KOPT-K1 (cell line): Measurements from ENCODE around the gene CTBP2.

Experiments
- H3K27ac ChIP-seq: fragments of 200-600 bp; sonication (generic); 2 replicates; pipeline ENCODE4 v1.5.1; 2016; ENCODE audit warnings: antibody characterized with exemption, mild to moderate bottlenecking, low read depth, low read length; ENCODE audit not compliant: poor library complexity, severe bottlenecking
- H3K36me3 ChIP-seq: fragments of 200-600 bp; sonication (generic); 2 replicates; pipeline ENCODE4 v1.5.1; 2017; ENCODE audit warnings: antibody characterized with exemption, mild to moderate bottlenecking, low read length, moderate library complexity; ENCODE audit not compliant: insufficient read depth
- H3K9me3 ChIP-seq: fragments of 200-600 bp; sonication (generic); 2 replicates; pipeline ENCODE4 v1.5.1; 2017; ENCODE audit warnings: antibody characterized with exemption, low read length, mild to moderate bottlenecking; ENCODE audit not compliant: insufficient read depth, poor library complexity, severe bottlenecking

The CTBP2 gene

DNA sequence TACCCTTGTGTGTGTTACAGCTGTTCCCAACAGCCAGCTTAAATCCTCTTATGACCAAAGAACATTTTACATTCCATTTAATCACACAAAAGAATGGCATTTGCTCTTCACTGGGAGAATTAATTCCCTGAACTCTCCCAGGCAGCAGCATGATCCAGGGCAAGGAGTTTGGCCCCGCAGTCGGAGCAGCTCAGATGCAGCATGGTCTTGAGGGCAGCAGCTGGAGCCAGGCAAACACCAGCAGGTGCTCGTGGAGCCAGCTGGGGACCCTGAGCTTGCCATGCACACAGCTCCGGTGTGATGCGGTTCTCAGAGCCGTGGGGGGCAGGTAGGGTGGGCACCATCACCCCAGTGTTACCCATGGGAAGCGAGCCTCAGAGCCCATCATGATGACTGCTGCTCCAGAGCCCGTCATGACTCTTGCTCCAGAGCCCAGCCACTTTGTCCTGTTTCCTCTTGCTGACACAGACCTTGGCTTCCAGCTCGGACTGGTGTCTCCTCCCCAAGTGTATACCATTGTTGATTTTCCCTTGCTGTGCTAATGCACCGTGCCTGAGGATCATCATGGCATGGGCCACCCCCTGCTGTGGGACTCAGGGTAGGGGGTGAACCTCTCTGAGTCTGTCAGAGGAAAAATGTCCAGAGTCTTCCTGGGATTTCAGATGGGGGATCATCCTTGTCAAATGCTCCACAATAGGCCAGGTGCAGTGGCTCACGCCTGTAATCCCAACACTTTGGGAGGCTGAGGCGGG lies 142.6 kb downstream of the CTBP2 start:
- Histone ChIP-seq H3K27ac (no peak overlapping the region), H3K36me3 (no peaks in the 10 kb centered on the region), H3K9me3 (peaks cover 10% of the 10 kb centered on the region)

DNA sequence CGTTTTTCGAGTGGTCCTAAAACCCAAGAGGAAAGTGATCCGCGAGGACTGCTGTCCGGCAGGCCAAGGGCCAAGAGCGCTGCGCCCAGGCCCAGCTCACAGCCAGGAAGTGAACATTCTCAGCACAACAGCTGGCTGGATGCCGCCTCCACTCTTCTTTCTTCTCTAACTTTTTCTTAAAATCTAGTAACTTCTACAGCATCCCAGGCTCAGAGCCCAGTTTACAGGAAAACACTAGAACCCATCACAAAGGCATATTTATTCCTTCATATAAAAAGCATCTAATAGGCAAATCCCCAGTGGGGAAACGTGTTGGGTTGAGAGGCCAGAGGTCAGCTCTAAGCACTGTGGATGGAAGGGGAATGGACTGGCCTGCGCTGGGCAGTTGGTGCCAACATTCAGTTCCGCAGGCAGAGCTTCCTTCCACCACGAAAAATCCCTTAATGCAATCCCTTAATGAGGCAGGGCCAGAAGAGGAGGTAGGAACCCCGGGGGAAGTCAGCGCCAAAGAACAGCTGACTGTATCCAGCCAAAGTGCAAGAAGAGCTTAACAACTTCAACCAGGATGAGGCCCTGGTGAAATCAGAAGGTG lies 143.7 kb downstream of the CTBP2 start:
- Histone ChIP-seq H3K36me3 (no peaks in the 10 kb centered on the region), H3K9me3 (peaks cover 10% of the 10 kb centered on the region), H3K27ac (no peak overlapping the region)

DNA sequence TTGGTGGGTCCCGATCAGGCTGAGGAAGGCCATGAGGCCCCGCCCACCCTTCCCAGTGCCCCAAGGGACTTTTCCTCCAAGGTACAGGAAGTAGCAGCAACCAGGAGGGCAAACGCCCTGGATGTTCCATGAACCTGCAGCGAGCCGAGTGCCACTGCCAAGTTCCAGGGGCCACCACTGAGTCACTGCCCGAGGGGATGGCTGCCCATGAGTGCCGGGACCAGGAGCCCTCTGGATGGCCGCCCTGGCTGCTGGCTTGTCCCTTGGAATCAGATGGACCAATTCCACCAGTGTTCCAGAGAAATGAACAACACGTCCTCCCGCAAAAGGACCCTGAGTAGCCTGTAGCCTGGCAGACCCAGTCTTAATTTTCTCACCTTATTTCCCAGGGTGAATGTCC lies 144.2 kb downstream of the CTBP2 start:
- Histone ChIP-seq H3K27ac (no peak overlapping the region), H3K9me3 (peaks cover 10% of the 10 kb centered on the region), H3K36me3 (no peaks in the 10 kb centered on the region)

DNA sequence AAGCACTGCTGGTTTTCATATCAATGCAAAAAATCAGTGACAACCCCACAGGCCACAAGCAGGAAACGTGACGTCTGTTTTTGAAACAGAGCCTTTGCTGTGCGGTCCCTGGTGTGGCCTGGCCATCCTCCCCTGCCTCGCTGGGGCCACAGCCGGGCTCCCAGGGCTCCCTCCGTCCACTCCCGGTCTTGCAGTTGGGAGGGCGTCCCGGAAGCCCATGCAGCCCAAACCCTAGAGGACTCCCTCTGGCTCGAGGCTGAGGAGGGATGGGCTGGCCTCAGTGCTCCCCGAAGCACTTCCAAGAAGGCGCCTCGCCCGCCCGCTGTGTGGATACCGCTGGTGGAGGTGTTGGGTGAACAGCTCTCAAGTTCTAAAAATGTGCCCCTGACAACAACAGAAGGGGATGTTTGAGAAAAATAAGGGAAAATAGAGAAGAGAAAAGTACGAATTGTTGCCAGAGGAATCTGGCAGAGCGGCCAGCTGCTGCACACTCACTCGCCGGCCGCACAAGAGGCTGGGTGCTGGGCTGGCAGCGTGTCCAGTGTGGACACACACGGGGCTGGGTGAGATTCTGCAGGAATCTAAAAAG lies 144.9 kb downstream of the CTBP2 start:
- Histone ChIP-seq H3K36me3 (no peaks in the 10 kb centered on the region), H3K9me3 (peaks cover 10% of the 10 kb centered on the region), H3K27ac (no peak overlapping the region)

DNA sequence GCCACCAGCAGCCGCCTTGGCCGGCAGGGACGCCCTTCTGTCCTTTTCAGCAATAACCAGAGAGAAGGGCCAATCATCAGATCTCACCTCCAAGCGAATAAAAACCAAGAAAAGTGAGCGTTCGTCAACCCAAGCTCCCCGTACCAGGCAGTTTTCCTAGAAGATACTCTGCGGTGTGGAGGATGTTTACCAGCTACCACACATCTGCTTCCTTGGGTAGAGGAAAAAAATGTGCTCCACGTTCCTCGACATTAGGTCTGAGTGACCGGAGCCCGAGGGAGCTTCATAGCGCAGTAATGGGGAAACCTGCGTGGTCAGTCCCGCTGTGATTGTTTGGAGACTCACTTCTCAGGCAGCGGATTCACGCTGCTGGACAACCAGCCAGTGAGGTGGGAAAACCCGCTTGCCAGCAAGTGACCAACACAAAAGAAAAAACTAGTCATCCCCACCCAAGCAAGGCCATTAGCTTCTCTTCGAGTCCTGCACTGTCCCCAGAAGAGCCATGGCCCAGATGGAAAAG lies 145.5 kb downstream of the CTBP2 start:
- Histone ChIP-seq H3K36me3 (no peaks in the 10 kb centered on the region), H3K9me3 (peaks cover 10% of the 10 kb centered on the region), H3K27ac (no peak overlapping the region)

DNA sequence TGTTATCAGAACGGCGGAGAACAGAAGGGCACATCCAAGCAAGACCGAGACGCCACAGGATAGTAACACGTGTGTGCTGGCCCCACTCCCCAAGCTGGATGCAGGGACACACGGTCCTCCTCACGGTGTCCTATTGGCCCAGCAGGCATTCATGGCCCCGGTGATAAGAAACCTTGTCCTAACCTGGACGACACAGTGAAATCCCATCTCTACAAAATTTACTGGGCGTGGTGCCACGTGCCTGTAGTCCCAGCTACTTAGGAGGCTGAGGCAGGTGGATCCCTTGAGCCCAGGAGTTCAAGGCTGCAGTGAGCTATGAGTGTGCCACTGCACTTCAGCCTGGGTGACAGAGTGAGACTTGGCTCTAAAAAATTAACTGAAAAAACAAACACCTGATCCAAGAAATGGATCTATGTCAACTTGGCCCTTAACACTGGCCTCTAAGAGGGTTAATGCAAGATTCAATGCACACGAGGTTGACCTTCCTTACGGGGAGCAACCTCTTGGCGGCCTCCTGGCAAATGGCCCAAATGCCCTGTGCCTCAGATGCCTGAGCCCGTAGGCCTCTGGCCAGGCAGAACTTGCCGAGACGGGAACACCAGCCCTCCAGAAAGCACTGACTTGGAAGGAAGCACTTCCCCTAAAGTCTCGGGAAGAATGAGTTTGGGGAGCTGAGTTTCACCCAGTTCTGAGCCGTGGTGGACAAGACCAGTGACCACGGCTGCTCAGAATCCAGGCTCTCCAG lies 146.1 kb downstream of the CTBP2 start:
- H3K36me3 ChIP-seq: no peaks in the 10 kb centered on the region
- no peak overlapping the region for H3K27ac ChIP-seq
- peaks cover 4% of the 10 kb centered on the region for H3K9me3 ChIP-seq

DNA sequence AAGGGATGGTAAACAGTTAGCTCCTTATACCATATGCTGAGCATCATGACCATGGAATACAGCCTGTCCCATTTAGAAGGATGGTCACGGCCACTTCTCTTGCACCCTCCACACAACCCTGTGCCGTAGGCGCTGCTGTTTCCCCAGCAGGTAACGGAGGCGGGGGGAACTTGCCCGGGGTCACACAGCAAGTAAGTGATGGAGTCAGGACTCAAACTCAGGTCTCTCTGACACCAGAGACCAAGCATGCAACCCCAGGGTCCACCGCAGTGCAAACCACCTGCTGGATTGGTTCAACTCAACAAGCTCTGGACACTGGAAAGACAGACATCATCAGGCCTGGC lies 146.9 kb downstream of the CTBP2 start:
- no peaks in the 10 kb centered on the region for H3K36me3 ChIP-seq
- H3K27ac ChIP-seq: no peak overlapping the region
- no peaks in the 10 kb centered on the region for H3K9me3 ChIP-seq

DNA sequence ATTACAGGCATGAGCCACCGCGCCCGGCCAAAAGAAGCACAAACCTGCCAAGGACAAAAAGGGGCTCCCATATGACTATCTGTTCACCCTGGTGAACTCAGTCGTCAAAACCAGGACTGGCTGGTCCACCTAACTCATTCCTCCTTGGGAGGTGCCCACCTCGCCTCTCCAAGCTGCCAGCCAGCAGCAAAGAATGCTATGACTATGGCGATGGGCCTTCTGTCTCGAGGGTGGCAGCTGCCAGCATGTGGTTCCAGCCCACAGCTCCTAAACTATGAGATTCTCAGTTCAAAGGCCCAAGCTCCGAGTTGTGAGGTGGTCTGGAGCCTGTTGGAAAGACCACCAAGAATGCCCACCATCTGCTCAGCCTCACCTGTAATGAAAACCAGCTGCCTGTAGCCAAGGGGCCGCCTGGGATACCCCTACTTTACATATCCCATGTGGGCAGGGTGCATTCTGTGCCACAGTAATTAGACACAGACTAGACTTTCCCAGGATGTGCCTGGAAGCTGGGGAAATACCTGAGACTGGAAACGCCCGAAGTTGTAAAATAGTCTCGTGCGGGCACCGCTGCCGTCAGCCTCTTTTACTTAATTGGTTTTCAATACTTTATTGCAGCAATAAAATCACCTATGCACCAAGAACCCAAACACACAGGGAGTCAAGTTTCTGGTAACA lies 147.4 kb downstream of the CTBP2 start:
- no peaks in the 10 kb centered on the region for H3K36me3 ChIP-seq
- no peaks in the 10 kb centered on the region for H3K9me3 ChIP-seq
- no peak overlapping the region for H3K27ac ChIP-seq

DNA sequence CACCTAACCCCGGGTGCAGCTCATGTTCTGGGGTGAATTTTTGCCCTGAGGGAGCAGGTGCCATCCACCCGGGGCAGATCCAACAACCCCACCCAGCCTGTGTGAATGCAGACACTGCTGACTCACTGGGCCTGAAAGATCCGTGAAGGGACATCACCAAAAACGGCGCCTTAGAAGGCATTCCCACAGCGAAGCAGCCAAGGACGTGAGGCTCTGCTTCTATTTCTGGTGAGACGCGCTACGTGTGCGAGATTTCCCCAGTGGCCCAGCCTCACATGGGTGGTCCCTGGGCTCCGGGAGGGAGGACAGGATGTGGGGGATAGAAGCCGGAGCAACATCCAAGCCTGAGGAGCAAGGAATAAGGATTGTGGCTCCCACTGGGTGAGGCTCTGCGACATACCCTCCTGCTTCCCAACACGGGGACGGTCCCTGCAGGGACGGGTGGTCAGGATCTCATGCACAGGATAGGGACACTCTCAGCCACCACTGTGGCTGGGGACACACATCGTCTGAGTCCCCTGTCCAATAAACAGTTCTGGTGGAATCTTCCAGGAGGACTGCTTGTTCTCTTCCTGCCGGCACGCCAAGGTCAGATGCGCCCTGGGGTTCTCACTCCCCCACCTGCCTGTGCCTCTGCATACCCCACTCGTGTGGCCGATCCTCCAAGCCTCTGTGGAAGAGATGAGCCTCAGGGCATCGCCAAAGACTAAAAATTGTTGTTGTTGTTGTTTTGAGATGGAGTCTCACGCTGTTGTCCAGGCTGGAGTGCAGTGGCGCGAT lies 148.2 kb downstream of the CTBP2 start:
- Histone ChIP-seq H3K36me3 (no peaks in the 10 kb centered on the region), H3K9me3 (no peaks in the 10 kb centered on the region), H3K27ac (no peak overlapping the region)

DNA sequence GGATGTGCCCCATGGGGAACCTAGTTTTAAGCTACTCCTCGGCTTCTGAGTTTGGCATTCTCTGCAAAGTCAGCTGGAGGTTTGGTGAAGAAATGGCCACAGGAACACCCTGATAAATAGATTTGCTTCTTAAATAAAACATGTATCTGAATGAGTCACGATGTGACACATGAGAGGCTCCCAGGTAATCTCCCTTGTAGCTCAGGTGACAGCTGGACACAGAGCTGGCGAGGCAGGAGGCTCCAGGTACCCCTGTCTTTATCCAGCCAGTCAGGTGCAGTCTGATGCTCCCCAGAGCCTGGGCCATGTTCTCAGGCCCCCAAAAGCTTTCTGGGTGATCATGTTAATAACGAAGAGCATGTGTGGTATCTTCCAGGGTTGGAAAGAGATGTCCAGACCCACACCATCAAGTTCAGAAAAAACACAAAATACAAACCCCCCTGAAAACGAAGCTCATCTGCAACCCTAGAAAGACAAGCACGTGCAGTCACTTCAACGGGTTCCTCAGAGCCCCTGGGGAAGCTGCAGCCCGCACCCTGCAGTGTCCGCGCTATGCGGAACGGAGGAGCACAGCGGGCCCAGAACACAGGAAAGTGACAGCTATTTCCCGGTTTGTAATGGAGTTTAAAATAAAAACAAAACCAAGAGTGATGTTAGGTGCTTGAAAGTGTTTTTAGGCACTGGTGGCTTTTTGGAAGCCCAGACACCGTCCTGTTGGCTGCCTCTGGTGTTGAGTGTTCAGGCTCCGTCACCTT lies 149.0 kb downstream of the CTBP2 start:
- Histone ChIP-seq H3K9me3 (no peaks in the 10 kb centered on the region), H3K27ac (no peak overlapping the region), H3K36me3 (no peaks in the 10 kb centered on the region)

DNA sequence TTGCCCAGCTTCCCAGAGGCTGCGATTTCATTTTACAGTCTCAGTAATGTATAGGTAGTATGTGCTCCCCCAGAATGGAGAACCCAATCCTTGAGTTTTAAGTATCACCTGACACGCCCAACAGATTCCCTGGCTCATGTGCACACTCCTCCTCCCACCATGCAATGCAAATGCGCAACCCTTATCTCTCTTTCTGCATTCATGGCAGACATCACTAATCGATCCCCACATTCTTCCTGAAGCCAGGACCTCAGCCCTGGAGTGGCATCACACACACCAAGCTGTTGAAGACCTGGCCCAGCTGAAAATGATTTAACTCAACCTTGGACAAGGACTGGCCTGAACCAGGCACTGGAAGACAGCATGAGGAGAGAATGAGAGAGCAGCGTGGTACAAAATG lies 150.0 kb downstream of the CTBP2 start:
- H3K27ac ChIP-seq: no peak overlapping the region
- H3K36me3 ChIP-seq: no peaks in the 10 kb centered on the region
- no peaks in the 10 kb centered on the region for H3K9me3 ChIP-seq

DNA sequence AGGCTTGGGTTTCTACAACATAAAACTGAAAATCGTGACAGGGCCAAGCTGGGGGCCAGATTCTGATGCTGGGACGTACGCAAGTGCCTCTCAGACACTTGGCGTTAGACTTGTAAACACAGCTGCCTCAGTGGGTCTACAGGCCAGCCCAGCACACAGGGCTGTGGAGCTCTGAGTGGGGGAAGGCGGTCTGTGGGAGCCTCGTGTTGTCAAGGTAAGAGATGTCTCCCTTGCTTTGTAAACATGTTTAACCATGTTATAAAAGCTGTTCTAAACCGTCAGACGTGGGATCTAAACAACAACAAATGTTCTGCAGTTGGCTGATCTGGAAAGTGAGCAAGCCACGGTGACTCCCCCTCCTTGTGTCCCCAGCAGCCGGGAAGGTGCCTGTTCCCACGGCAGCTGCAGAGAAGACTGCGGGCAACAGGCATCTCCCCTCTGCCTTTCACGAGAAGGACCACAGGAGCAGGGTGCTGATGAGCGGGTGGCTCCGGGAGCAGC lies 150.7 kb downstream of the CTBP2 start:
- H3K36me3 ChIP-seq: no peaks in the 10 kb centered on the region
- H3K27ac ChIP-seq: no peak overlapping the region
- H3K9me3 ChIP-seq: no peaks in the 10 kb centered on the region

DNA sequence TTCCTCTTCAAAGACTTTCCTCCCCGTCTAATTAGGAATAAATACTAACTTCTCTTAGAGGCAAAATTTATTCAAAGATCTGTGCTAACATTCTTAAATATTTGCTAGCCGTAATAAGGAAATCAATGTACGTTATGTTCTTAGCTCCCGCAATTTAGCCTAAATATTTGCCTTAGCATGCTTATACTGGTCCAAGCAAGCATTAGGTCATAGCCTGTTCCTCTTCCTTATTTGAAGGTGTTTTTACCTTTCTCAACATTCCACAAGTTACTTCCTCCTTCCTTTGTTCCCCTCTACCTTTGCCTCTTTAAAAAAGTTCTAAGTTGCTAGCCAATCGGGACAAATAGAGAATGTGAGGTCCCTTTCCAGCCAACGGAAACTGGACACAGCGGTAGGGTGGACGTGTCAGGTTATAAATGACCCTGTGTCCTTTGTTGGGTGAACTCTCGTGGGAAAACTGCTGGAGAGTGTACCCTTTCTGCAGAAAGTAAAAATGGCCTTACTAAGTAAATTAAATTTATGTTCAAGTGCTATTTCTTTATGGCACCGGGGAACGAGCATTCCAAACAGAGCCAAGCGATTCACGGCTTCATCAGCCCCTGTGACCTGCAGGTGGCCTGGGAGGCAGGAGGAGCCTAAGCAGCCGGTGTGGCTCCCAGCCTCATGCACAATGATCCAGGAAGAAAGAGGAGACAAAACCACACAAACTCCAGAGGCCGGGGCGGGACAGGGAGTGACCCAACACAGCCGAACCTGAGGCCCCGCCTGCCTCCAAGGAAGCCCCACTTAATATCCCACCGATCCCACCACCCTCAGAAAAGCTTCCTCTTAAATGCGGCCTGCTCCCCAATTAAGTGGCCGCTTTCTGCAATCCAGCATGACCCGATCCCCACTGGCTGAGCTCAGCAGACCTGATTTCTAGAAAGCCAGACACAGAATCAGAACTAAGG lies 151.4 kb downstream of the CTBP2 start:
- Histone ChIP-seq H3K9me3 (no peaks in the 10 kb centered on the region), H3K27ac (no peak overlapping the region), H3K36me3 (no peaks in the 10 kb centered on the region)
